ENCODE results near the gene PCSK6.
"Not testable (repeated sequence)": the region's sequence is repeated elsewhere in the genome, so short reads cannot be mapped to it uniquely, and the experiment has no call there.

Gene PCSK6

GRCh38 chr15:101358895-101359294, 130.6 kb downstream of the PCSK6 start:
- ChIA-PET POLR2A (no interaction called here), CTCF (no interaction called here)
- peak; percentile 9 for DNase-seq (ENCODE audit: low read depth, low spot score)
- no peak overlapping the region for H3K4me3 ChIP-seq (ENCODE audit: low read depth, low read length)
- no peak for TF ChIP-seq CTCF (IDR thresholded peaks at IDR 0.05; ENCODE audit: insufficient read depth, low read length, missing control alignments)

GRCh38 chr15:101357885-101358284, 131.6 kb downstream of the PCSK6 start:
- TF ChIP-seq CTCF (IDR thresholded peaks at IDR 0.05; ENCODE audit: insufficient read depth, low read length, missing control alignments): no peak
- ChIA-PET POLR2A (no interaction called here), CTCF (no interaction called here)
- no peak overlapping the region for H3K4me3 ChIP-seq (ENCODE audit: low read depth, low read length)
- DNase-seq (ENCODE audit: low read depth, low spot score): no peak

- no peak for TF ChIP-seq CTCF (IDR thresholded peaks at IDR 0.05; ENCODE audit: insufficient read depth, low read length, missing control alignments)
- CTCF ChIA-PET: no interaction called here
- H3K4me3 ChIP-seq (ENCODE audit: low read depth, low read length): no peak overlapping the region
- DNase-seq (ENCODE audit: low read depth, low spot score): no peak
- POLR2A ChIA-PET: no interaction called here
Measured at GRCh38 chr15:101357333-101357732, 132.2 kb downstream of the PCSK6 start.

GRCh38 chr15:101356512-101357172, 132.9 kb downstream of the PCSK6 start:
- H3K4me3 ChIP-seq (ENCODE audit: low read depth, low read length); CTCF ChIA-PET; POLR2A ChIA-PET; DNase-seq (ENCODE audit: low read depth, low spot score): not testable (repeated sequence)

GRCh38 chr15:101355678-101356464, 133.6 kb downstream of the PCSK6 start:
- CTCF ChIA-PET: no interaction called here
- POLR2A ChIA-PET: no interaction called here
- TF ChIP-seq CTCF (IDR thresholded peaks at IDR 0.05; ENCODE audit: insufficient read depth, low read length, missing control alignments): no peak
- no peak for DNase-seq (ENCODE audit: low read depth, low spot score)
- H3K4me3 ChIP-seq (ENCODE audit: low read depth, low read length): no peak overlapping the region

- TF ChIP-seq CTCF (IDR thresholded peaks at IDR 0.05; ENCODE audit: insufficient read depth, low read length, missing control alignments): no peak
- ChIA-PET POLR2A (no interaction called here), CTCF (no interaction called here)
- no peak overlapping the region for H3K4me3 ChIP-seq (ENCODE audit: low read depth, low read length)
- no peak for DNase-seq (ENCODE audit: low read depth, low spot score)
Measured at GRCh38 chr15:101354891-101355623, 134.4 kb downstream of the PCSK6 start.

Data from AG04449 (cell line).